Measurements from ENCODE around the gene F13A1.

DNA sequence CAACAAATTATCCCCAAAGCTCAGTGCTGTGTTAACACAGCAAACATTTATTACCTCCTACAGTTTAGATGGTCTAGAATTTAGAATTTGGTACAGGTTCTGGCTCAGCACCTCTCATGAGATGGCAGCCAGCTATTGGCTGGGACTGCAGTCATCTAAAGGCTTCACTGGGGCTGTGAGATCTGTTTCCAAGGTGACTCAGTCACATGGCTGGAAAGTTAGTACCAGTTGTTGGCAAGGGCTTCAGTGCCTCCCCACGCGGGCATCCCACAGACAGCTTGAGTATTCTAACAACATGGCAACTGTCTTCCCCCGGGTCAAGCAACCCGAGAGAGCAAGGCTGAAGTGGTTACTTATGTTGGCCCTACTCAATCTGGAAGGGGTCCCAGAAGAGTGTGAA lies 44.8 kb upstream of the F13A1 start:
- TF ChIP-seq EZH2 (IDR thresholded peaks at IDR 0.05; ENCODE audit: low read length) = no peak
- no peak for TF ChIP-seq CTCF (optimal IDR thresholded peaks at IDR 0.05 in 1 of 3, IDR thresholded peaks at IDR 0.05 in 1 of 3, conservative IDR thresholded peaks at IDR 0.05 in 1 of 3; ENCODE audit: extremely low read depth in 1 of 3, insufficient read depth in 2 of 3, low read length in 3 of 3)

Measured in keratinocyte (primary cell).